Measurements from ENCODE around the gene MMP20.

DNA sequence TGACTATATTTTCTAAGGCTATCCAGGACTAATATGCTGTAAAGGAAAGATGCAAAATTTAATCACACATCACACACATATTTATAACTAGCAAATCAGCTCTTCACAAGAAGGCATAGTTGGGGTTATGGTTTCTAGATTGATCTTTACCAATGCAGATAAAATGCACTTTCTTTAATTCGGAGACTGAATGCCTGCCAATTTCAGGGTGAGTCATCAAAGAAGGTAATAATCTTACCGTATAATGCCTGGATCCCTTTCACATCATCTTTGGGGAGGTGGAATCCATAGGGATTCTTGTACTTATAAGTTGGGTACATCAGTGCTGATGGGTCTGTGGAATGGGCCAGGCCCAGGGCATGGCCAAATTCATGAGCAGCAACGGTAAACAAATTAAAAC lies 16.4 kb downstream of the MMP20 start:
- TF ChIP-seq PHB2 (IDR thresholded peaks at IDR 0.05; ENCODE audit: partially characterized antibody) (no peak), ZBTB38 (CRISPR knock-in tag; IDR thresholded peaks at IDR 0.05) (no peak)

Measured in HepG2 (cell line).